Motor neuron (in vitro differentiated cells): ENCODE data around the gene ST7. TPM values are rescaled to one million over a fixed set of nuclear protein-coding genes. Genes with fewer than 3 reads are reported as not detected.

Experiments
- ATAC-seq, 8 experiments: fragments of 200-7000 bp; cut with Tn5 transposase; replicated peaks in 6 of 8; 2 replicates each; pipeline ENCODE4 v1.8.0; 2021; ENCODE audit warnings: mild to moderate bottlenecking in 8 of 8, moderate library complexity in 8 of 8
- H3K27ac ChIP-seq, 2 donors: fragments of 250-450 bp; sonication (Bioruptor Pico); 2 replicates each; pipeline ENCODE4 v1.9.0; 2021; ENCODE audit warnings: antibody characterized with exemption in 2 of 2, mild to moderate bottlenecking in 2 of 2, moderate library complexity in 1 of 2
- H3K4me1 ChIP-seq, 2 donors: fragments of 250-450 bp; sonication (Bioruptor Pico); replicated peaks in 1 of 2; 2 replicates each; pipeline ENCODE4 v1.6.1; 2021; ENCODE audit warnings: antibody characterized with exemption in 2 of 2, mild to moderate bottlenecking in 2 of 2, moderate library complexity in 1 of 2
- H3K4me3 ChIP-seq, 5 donors: fragments of 250-450 bp; sonication (Bioruptor Pico); 2 replicates each; pipeline ENCODE4 v1.9.0; 2021; ENCODE audit warnings: antibody characterized with exemption in 5 of 5, mild to moderate bottlenecking in 5 of 5, moderate library complexity in 4 of 5
- WGBS, 10 experiments: fragments of 450-650 bp; shearing (Covaris generic); methylation state at CpG; one replicate each; pipeline ENCODE4 v1.0.0; 2022; 5-methylcytosine and 5-hydroxymethylcytosine counted together
- in situ Hi-C, 9 experiments: fragments of 400-800 bp; cut with MboI; loops; one replicate each; pipeline ENCODE4 v1.15.0; 2021; ENCODE audit warnings: low sequenced_read_pairs in 9 of 9, low pct_unique_long_range_greater_than_20kb in 2 of 9; ENCODE audit not compliant: unreplicated experiment in 9 of 9
- total RNA-seq, 8 experiments: library from RNA; unstranded; fragments of 300-600 nt; gene quantifications; 2 replicates each; pipeline versions ENCODE4 v1.2.3 to v1.2.4, GENCODE V29; 2022

The ST7 gene
- total RNA-seq = 10 to 100 TPM; 20.6 to 55.5 (median 42.4) TPM

- in situ Hi-C loops = no loop called here
- H3K27ac ChIP-seq = peak within 1 kb of the TSS; percentile 78 to 94
- peaks cover 0 to 9% of the 10 kb centered on the region in 2 donors for H3K4me1 ChIP-seq
- peak within 1 kb of the TSS; percentile 73 to 89 (median 78) for H3K4me3 ChIP-seq
- 0 to 2% (median 0%) methylated on average over 3 to 10 of the region's 77 CpGs; no CpG with 5 or more reads in 6 of the 10 experiments for WGBS, 10 experiments
- ATAC-seq = peak; percentile 62 to 73 (median 69)
These were observed at the start of gene ST7 for GRCh38 chr7:116953372-116953905. TSS of gene ST7 (plus strand) at chr7:116953501. CDS start at chr7:116953541, 40 bp downstream.

- 57 to 100% (median 87%) methylated on average over 1 of the region's 1 CpG; no CpG with 5 or more reads in 3 of the 10 experiments for WGBS, 10 experiments
- no peak overlapping the region for H3K27ac ChIP-seq
- peaks cover 3% of the 10 kb centered on the region in 2 donors for H3K4me1 ChIP-seq
- H3K4me3 ChIP-seq = no peak overlapping the region
- in situ Hi-C loops = no loop called here
- no peak for ATAC-seq
These were observed 46.9 kb upstream of the ST7 start for GRCh38 chr7:116906391-116906790.

- in situ Hi-C loops = no loop called here
- no peak overlapping the region for H3K4me3 ChIP-seq
- ATAC-seq = peak in 1 of 8 experiments; percentile 53
- no peak overlapping the region for H3K27ac ChIP-seq
- H3K4me1 ChIP-seq = peaks cover 0 to under 1% of the 10 kb centered on the region in 2 donors
- 67 to 100% (median 100%) methylated on average over 1 to 4 of the region's 6 CpGs; no CpG with 5 or more reads in 3 of the 10 experiments for WGBS, 10 experiments
These were observed 42.9 kb upstream of the ST7 start for GRCh38 chr7:116910383-116910782.

GRCh38 chr7:116911801-116912200, 41.5 kb upstream of the ST7 start:
- WGBS, 10 experiments = 78 to 100% (median 100%) methylated on average over 1 of the region's 1 CpG; no CpG with 5 or more reads in 3 of the 10 experiments
- Histone ChIP-seq H3K4me3 (no peak overlapping the region), H3K27ac (no peak overlapping the region), H3K4me1 (no peaks in the 10 kb centered on the region)
- ATAC-seq = peak in 1 of 8 experiments; percentile 35
- in situ Hi-C loops = no loop called here

GRCh38 chr7:116912269-116912909, 40.9 kb upstream of the ST7 start:
- ATAC-seq = peak in 1 of 8 experiments; percentile 21
- Histone ChIP-seq H3K4me1 (no peaks in the 10 kb centered on the region), H3K4me3 (no peak overlapping the region), H3K27ac (no peak overlapping the region)
- WGBS, 10 experiments = 100% methylated on average over 1 of the region's 1 CpG; no CpG with 5 or more reads in 1 of the 10 experiments
- in situ Hi-C loops = no loop called here

GRCh38 chr7:116918704-116919103, 34.6 kb upstream of the ST7 start:
- in situ Hi-C loops = no loop called here
- Histone ChIP-seq H3K4me1 (no peaks in the 10 kb centered on the region), H3K4me3 (no peak overlapping the region), H3K27ac (no peak overlapping the region)
- 47 to 100% (median 93%) methylated on average over 1 to 3 of the region's 3 CpGs; no CpG with 5 or more reads in 2 of the 10 experiments for WGBS, 10 experiments
- ATAC-seq = peak in 1 of 8 experiments; percentile 57

GRCh38 chr7:116920359-116920758, 32.9 kb upstream of the ST7 start:
- ATAC-seq = no peak
- H3K27ac ChIP-seq = no peak overlapping the region
- H3K4me1 ChIP-seq = no peaks in the 10 kb centered on the region
- in situ Hi-C loops = no loop called here
- H3K4me3 ChIP-seq = no peak overlapping the region

GRCh38 chr7:116922545-116922944, 30.8 kb upstream of the ST7 start:
- no peak for ATAC-seq
- in situ Hi-C loops = no loop called here
- WGBS, 10 experiments = 21 to 96% (median 80%) methylated on average over 2 to 5 of the region's 5 CpGs; no CpG with 5 or more reads in 1 of the 10 experiments
- no peaks in the 10 kb centered on the region for H3K4me1 ChIP-seq
- no peak overlapping the region for H3K27ac ChIP-seq
- no peak overlapping the region for H3K4me3 ChIP-seq

GRCh38 chr7:116924741-116925140, 28.6 kb upstream of the ST7 start:
- 0 to 100% (median 83%) methylated on average over 1 to 5 of the region's 5 CpGs; no CpG with 5 or more reads in 1 of the 10 experiments for WGBS, 10 experiments
- in situ Hi-C loops = loop anchor here in 1 of 9 experiments (25.0 kb wide), 1 partner anchor 788 kb away; no protein-coding TSS in a partner anchor
- H3K4me3 ChIP-seq = no peak overlapping the region
- H3K27ac ChIP-seq = no peak overlapping the region
- H3K4me1 ChIP-seq = no peaks in the 10 kb centered on the region
- no peak for ATAC-seq

- Histone ChIP-seq H3K4me1 (no peaks in the 10 kb centered on the region), H3K27ac (no peak overlapping the region), H3K4me3 (no peak overlapping the region)
- 60 to 100% (median 87%) methylated on average over 1 to 3 of the region's 3 CpGs; no CpG with 5 or more reads in 4 of the 10 experiments for WGBS, 10 experiments
- in situ Hi-C loops = loop anchor here in 1 of 9 experiments (25.0 kb wide), 1 partner anchor 783 kb away; no protein-coding TSS in a partner anchor
- ATAC-seq = no peak
These were observed 24.3 kb upstream of the ST7 start for GRCh38 chr7:116929021-116929420.

GRCh38 chr7:116929914-116930913, 23.1 kb upstream of the ST7 start:
- peak; percentile 66 to 91 (median 82) for ATAC-seq
- 0 to 71% (median 28%) methylated on average over 4 to 15 of the region's 25 CpGs for WGBS, 10 experiments
- in situ Hi-C loops = loop anchor here in 1 of 9 experiments (25.0 kb wide), 1 partner anchor 782 kb away; no protein-coding TSS in a partner anchor
- H3K27ac ChIP-seq = no peak overlapping the region
- no peak overlapping the region for H3K4me3 ChIP-seq
- H3K4me1 ChIP-seq = no peaks in the 10 kb centered on the region

- no peak overlapping the region for H3K4me3 ChIP-seq
- in situ Hi-C loops = loop anchor here in 1 of 9 experiments (25.0 kb wide), 1 partner anchor 780 kb away; no protein-coding TSS in a partner anchor
- ATAC-seq = no peak
- 79 to 100% (median 100%) methylated on average over 1 to 6 of the region's 7 CpGs for WGBS, 10 experiments
- no peak overlapping the region for H3K27ac ChIP-seq
- no peaks in the 10 kb centered on the region for H3K4me1 ChIP-seq
These were observed 20.7 kb upstream of the ST7 start for GRCh38 chr7:116932566-116932965.
